Osteocyte (in vitro differentiated cells): ENCODE measurements around the gene POC1A. TPM values are rescaled to one million over a fixed set of nuclear protein-coding genes. Genes with fewer than 3 reads are reported as not detected.

Experiments
- DNase-seq: peaks from one replicate; pipeline ENCODE4 v3.0.0; 2021; ENCODE audit warnings: mixed read lengths; ENCODE audit not compliant: unreplicated experiment; ENCODE audit errors: extremely low spot score
- H3K27ac Mint-ChIP-seq: one replicate; pipeline ENCODE4 v1.8.0; 2021; ENCODE audit warnings: mild to moderate bottlenecking, mixed read lengths; ENCODE audit not compliant: unreplicated experiment
- H3K27me3 Mint-ChIP-seq: one replicate; pipeline ENCODE4 v1.8.0; 2021; ENCODE audit warnings: mixed read lengths; ENCODE audit not compliant: unreplicated experiment
- H3K36me3 Mint-ChIP-seq: one replicate; pipeline ENCODE4 v1.8.0; 2021; ENCODE audit warnings: mixed read lengths; ENCODE audit not compliant: unreplicated experiment
- H3K4me1 Mint-ChIP-seq: one replicate; pipeline ENCODE4 v1.8.0; 2021; ENCODE audit warnings: mixed read lengths; ENCODE audit not compliant: unreplicated experiment
- H3K4me3 Mint-ChIP-seq: one replicate; pipeline ENCODE4 v1.8.0; 2021; ENCODE audit warnings: mild to moderate bottlenecking, moderate library complexity, mixed read lengths; ENCODE audit not compliant: unreplicated experiment
- H3K9me3 Mint-ChIP-seq: one replicate; pipeline ENCODE4 v1.8.0; 2021; ENCODE audit warnings: mixed read lengths; ENCODE audit not compliant: unreplicated experiment
- CTCF ChIP-seq: fragments of 200-600 bp; sonication (generic); IDR thresholded peaks from 2 replicates; pipeline ENCODE4 v1.5.0; 2021; ENCODE audit warnings: antibody characterized with exemption, mild to moderate bottlenecking, moderate library complexity
- total RNA-seq: library from RNA; stranded (reverse); gene quantifications from 2 replicates; pipeline ENCODE4 v1.2.1, GENCODE V29; 2021

Gene POC1A
- total RNA-seq, 1 donor from 2014 or later: 5.1 TPM

GRCh38 chr3:52056521-52056967 is 97.7 kb downstream of the POC1A start, which contains the start of gene DUSP7:
DUSP7 (minus strand) TSS chr3:52056571; CDS start chr3:52056366, 205 bp downstream.
- no peak for TF ChIP-seq CTCF
- peak within 1 kb of the TSS; percentile 87 for H3K4me3 Mint-ChIP-seq
- peaks cover 36% of the 10 kb centered on the region for H3K4me1 Mint-ChIP-seq
- peaks cover 8% of the 10 kb centered on the region for H3K36me3 Mint-ChIP-seq
- H3K27ac Mint-ChIP-seq: peak within 1 kb of the TSS; percentile 96
- no peaks in the 10 kb centered on the region for H3K27me3 Mint-ChIP-seq
- peak; percentile 87 for DNase-seq
- no peaks in the 10 kb centered on the region for H3K9me3 Mint-ChIP-seq

GRCh38 chr3:52055537-52056351 is 98.5 kb downstream of the POC1A start:
- peaks cover 10% of the 10 kb centered on the region for H3K36me3 Mint-ChIP-seq
- no peak for DNase-seq
- H3K27ac Mint-ChIP-seq: peak overlapping the region; percentile 76
- peak overlapping the region; percentile 87 for H3K4me3 Mint-ChIP-seq
- no peak for TF ChIP-seq CTCF
- no peaks in the 10 kb centered on the region for H3K27me3 Mint-ChIP-seq
- peaks cover 36% of the 10 kb centered on the region for H3K4me1 Mint-ChIP-seq
- no peaks in the 10 kb centered on the region for H3K9me3 Mint-ChIP-seq

GRCh38 chr3:52054661-52055511 is 99.3 kb downstream of the POC1A start:
- peak; percentile 56 for TF ChIP-seq CTCF
- Mint-ChIP-seq H3K27ac (peak overlapping the region; percentile 97), H3K36me3 (peaks cover 18% of the 10 kb centered on the region), H3K27me3 (no peaks in the 10 kb centered on the region), H3K9me3 (no peaks in the 10 kb centered on the region), H3K4me3 (peak overlapping the region; percentile 87), H3K4me1 (peaks cover 36% of the 10 kb centered on the region)
- no peak for DNase-seq

- Mint-ChIP-seq H3K27me3 (no peaks in the 10 kb centered on the region), H3K36me3 (peaks cover 22% of the 10 kb centered on the region), H3K4me1 (peaks cover 47% of the 10 kb centered on the region), H3K4me3 (peak overlapping the region; percentile 87), H3K27ac (peak overlapping the region; percentile 97), H3K9me3 (no peaks in the 10 kb centered on the region)
- no peak for DNase-seq
- TF ChIP-seq CTCF: peak; percentile 10
These were observed 100.6 kb downstream of the POC1A start for GRCh38 chr3:52053307-52054304.
